ENCODE measurements around the gene MROH7.

DNA sequence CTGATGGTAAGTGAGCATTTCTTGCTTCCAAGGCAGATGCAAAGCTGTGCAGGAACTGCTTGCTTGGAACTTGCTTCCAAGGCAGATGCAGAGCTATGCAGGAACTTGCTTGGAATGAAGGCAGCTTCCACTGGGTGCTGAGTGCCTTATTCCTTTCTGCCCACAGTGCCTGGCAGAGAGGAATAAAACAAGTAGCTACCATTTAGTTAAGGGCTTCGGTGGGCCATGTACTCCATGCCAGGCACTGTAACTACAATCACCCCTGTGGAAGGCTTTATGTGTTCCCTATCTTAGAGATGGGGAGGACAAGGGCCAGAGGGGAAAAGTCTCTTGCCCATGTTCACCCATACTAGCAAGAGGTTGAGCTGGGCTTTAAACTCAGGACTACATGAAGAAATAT is 8.3 kb downstream of the MROH7 start:
- TF ChIP-seq CTCF (IDR thresholded peaks at IDR 0.05) (no peak), POLR2A (IDR thresholded peaks at IDR 0.05) (no peak), EP300 (IDR thresholded peaks at IDR 0.05) (no peak)
